NCI-H1930 (cell line): Measurements from ENCODE around the gene CDV3.

Experiments
- DNase-seq, 2 experiments: peaks; one replicate each; lab custom pipeline; 2025; lab: John Stamatoyannopoulos, UW

The CDV3 gene

DNA sequence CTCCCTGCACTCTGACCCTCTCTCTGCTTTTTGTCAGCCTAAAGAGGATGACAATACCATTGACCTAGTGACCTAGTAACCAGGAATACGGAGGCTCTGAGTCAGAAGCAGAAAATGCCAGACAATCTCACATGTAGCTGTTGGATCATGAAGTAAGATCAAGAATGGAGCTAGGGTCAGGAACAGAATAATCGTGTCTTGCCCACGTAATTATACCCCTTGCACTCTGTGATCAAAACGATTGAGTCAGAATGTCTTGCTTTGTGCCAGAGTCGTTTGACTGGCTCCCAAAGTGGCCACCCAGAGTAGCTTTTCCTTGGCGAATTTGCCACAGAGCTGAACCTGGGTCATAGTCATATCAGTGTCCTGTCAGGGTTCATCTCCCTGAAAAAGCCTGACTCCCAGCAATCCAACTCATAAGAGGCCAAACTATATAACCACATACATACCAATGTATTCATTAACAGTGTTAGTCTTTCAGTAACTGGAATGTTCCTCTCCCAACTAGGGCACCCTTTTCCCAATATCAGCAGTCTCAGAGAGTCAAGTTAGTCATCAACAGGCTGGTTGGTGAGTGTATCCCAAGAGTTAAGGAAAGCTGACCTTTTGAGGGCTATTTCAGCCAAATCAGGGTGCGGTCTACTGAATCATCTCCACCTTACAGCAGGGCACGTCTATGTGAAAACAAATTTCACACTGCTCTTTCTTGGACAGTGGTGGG is 5.0 kb upstream of the CDV3 start:
- DNase-seq, result no peak

- no peak for DNase-seq
Observed at GRCh38 chr3:133570139-133570936, 3.1 kb upstream of the CDV3 start.

DNA sequence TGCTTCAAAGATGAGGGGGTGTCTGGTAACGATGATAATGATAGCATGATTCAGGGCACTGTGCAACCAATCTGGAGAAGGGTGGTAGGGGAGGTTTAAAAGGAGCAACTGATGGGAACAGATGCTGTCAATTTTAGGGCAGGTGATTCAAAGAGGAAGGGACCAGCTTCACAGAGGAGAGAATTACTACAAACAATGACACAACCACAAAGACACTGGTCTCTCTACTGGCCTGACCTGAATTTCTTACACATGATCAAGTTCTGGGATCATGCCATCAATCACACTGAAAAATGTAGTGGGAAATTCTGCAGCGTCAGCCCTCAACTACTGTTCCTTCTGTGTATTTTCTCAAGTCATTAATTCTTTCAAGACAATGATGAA is 2.6 kb upstream of the CDV3 start:
- DNase-seq, result no peak

DNA sequence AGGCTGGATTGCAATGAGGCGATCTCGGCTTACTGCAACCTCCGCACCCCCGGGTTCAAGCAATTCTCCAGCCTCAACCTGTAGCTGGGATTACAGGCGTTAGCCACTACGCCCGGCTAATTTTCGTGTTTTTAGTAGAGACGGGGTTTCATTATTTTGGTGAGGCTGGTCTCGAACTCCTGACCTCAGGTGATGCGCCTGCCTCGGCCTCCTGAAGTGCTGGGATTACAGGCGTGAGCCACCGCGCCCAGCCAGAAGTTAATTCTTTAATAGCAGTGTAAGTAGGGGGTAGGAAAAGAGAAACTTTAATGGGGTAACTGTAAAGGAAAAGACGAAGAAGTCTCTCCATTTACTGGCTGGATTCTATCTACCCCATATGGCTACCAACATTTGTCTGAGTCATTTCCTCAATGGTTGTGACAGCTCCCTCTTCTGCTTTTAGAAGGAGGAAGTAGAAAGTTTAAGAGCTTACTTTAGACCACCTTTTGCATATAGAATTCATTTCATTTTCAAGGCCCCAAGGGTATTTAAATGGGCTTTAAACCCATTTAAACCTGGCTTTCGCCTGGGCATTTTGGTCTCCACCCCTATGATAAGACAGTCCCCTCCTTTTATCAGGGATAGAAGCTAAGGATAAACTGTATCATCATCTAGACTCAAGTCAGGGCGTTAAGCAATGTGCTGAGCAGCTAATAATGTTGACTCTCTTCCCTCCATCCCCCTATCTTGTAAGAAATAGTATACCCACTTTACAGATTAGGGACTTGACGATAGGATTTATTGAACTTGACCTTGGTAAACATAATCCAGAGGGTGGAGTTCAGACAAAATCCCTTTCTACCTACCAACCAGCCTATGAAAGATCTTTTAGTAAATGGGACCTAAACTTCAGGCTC is 1.1 kb upstream of the CDV3 start:
- DNase-seq, result no peak

DNA sequence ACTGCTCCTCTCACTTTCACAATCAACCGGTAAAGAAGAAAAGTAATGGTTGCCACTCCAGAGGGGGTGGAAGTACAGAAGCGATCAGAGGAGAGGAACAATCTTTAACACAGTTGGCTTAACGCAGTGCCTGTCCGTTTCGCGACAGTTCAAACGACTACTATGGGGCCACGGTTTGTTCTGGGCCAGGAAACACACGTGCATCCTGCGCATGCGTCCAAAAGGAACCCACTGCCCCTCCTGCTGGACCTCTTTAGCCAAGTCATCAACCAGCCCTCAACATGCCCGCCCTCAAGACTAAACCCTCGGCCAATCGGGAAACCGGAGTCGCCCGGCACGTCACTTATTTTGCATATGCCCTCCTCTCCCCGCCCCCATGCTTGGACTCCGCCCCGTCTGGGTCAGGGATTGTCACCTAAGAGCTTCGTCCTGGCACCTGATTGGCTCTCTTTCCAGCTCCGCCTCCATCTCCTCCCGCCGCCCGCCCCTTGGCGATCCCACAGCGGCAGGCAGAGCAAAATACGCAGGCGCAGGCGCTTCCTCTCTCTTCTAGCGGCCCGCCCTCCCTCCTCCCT is 345 bp upstream of the CDV3 start:
- DNase-seq, result no peak

DNA sequence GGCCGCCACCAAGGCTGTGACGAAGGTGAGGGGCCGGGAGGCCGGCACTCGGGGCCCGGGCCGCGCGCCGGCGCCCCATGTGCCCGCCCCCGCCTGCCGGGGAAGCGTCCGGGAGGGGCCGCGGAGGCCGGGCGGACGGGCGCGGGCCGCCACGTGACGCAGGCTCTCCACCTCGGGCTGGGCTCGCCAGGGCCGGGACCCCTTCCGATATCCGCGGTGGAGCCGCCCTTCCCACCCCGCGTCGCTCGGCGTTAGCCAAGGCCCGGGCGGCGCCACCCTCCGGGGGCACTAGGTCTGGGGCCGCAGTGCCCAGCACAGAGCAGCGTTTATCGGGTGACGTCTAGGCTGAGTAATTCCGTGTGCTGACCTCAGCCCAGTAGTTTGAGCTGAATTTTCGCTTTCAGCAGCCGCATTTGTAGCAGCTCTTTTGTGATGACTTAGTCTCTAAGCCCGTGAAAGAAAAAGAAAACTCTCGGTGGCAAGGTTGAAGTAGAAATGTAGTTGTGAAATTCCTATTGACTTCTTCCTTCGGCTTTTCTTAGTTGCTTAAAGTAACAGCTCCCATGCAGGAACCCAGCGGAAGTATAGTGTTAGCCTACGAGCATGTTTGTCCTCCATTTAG is 885 bp downstream of the CDV3 start:
- no peak for DNase-seq

DNA sequence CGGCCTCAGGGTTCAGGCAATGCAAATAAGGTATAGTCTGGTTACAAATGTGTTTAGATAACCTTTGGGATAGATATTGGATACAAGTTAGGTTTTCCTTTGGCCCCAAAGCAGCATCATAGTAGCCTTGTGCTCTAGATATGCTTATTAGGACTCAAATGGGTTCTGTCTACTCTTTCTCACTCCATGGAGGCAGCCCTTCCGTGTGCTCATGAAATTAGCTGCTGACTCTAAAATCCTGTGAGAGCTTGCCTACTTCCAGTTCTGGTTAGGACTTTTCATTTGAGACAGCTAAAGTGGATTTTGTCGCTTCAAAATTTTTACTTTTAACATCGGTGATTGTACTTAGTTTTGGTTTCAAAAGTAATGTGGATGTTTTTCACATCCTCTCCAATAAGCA is 1.6 kb downstream of the CDV3 start:
- DNase-seq, result no peak

- DNase-seq, result no peak
Observed at GRCh38 chr3:133576169-133576568, 2.7 kb downstream of the CDV3 start.

GRCh38 chr3:133578548-133579191 is 5.2 kb downstream of the CDV3 start:
- DNase-seq, result no peak

DNA sequence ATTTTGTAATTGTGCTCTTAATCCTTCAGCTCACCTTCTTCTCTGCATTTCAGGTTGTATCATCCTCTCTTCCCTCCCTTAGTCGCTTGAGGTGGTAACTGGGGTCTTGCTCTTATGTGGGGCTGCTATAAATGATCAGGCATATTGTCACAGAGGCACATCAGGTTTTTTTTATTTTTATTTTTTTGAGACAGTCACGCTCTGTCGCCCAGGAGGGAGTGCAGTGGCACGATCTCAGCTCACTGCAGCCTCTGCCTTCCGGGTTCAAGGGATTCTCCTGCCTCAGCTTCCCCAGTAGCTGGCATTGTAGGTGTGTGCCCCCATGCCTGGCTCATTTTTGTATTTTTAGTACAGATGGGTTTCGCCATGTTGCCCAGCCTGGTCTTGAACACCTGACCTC is 9.9 kb downstream of the CDV3 start:
- no peak for DNase-seq

DNA sequence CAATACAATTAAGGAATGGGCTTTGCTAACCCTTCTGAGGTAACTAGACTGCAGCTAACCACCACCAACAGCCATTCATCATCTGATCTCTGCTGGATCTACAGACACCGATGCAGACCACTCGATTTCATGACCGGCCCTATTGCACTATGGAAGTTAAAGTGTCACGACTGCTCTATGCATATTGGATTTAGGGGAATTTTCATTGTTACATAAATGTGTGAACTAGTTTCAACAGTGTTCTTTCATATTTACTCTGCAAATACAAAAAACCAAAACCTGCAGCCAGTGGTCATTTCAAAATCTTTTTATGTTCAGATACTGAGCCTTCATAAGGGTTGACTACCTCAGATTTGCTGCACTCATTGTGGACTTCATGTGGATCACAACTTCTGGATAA is 14.5 kb downstream of the CDV3 start:
- no peak for DNase-seq

DNA sequence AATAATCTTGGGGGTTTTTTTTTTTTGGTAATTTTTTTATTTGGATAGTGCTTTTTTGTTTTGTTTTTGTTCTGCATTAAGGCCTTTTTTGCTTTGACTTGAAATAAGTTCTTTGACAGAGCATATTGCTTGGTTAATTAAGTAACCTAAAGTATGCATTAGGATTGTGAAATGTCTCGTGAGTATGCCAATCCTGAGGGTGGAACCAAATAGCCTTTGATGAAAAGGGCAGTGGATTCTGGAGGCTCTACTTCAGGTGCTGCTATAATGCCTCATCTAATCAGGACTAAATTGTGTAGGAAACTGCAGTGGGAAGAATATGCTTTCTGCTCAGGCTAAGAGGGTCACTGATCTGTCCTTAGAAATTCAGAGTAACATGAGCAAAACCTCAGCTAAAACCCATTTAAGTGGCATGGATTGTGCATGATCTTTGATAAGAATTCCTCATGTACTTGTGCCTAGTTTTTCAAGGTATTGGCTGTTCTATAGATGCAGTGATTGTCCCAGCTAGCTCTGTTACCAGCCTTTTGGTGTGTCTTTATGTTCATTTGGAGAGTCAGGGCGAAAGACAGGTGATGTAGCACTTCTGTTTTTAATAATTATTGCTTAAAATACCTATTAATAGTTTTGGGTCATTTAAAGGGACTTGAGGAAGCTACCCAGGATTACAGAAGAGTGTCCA is 15.4 kb downstream of the CDV3 start:
- no peak for DNase-seq

DNA sequence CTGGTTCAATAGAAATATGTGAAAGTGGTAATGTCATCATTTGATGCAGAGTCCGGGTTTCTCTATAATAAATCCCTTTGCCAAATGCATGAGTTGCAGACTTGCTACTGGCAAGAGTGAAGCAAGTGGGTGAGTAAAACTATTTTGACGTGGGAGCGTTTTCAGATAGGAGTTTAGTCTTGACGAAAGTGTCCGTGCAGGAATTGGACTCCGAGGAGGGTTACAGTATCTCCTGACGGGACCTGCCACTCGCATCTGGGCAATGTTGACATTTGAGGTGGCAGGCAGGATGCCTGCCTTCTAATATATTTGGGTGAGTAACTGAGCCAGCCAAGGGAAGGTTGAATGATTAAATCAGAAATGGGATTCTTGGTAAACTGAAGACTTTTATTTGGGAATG is 16.0 kb downstream of the CDV3 start:
- no peak for DNase-seq

DNA sequence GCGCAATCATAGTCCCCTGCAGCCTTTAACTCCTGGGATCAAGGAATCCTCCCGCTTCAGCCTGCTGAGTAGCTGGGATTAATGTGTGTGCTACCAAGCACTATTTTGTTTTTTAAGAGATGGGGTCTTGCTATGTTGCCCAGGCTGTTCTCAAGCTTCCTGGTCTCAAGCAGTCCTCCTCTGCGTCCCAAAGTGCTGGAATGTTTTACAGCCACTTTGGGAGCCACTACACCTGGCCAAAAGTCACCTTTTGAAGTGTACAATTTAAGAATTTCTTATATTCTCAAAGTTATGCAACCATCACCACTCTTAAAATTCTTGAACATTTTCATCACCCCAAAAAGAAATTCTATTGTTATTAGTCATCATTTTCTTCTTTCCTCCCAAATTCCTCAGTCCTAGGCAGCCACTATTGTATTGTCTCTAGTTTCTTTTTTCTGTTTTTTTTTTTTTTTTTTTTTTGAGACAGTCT is 17.8 kb downstream of the CDV3 start:
- no peak for DNase-seq

DNA sequence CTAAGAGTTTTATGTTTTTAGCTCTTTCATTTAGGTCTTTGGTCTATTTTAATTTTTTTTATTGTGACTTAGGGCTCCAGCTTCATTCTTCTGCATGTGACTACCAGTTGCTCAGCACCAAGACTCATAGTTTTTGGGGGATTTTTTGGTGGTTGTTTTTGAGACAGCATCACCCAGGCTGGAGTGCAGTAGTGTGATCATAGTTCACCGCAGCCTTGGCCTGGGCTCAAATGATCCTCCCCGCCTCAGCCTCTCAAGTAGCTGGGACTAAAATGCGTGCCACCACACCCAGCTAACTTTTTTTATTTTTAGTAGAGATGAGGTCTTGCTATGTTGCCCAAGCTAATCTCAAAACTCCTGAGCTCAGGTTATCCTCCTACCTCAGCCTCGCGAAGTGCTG is 19.4 kb downstream of the CDV3 start:
- no peak for DNase-seq

GRCh38 chr3:133593243-133593642 is 19.8 kb downstream of the CDV3 start:
- DNase-seq, result no peak

DNA sequence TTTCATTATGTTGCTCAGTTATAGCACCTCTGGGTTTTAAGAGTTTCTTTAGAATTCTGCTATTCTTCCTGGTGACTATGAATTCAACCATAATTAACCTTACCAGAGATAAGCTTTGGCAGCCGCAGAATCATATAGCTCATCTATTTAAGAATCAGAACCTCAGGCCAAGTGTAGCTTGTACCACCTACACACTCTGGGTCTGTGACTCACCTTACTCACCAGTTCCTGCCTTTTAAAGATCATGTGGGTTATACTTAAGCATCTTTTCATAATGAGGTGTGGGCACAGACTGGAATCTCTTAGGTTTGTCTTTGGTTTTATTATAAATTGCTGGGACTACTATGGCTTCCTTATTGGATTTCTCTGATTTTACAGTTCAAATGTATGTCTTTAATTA is 21.9 kb downstream of the CDV3 start:
- no peak for DNase-seq

- DNase-seq, result no peak
Observed at GRCh38 chr3:133598405-133598804, 24.9 kb downstream of the CDV3 start.

DNA sequence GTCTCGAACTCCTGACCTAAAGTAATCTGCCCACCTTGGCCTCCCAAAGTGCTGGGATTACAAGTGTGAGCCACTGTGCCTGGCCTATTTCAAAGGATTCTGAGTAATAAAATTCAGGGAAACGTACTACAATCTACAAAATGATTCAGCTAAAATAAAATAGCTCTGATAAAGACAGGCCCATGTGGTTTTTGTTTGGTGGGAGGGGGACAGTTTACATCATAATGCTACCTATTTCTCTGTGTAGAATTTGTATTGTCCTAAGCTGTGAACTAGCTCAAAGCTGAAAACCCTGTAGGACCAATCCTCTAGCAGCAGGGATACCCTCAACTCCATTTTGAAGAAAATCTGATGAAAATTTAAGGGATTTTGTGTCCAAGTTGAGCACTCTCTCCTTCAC is 25.8 kb downstream of the CDV3 start:
- DNase-seq, result no peak

DNA sequence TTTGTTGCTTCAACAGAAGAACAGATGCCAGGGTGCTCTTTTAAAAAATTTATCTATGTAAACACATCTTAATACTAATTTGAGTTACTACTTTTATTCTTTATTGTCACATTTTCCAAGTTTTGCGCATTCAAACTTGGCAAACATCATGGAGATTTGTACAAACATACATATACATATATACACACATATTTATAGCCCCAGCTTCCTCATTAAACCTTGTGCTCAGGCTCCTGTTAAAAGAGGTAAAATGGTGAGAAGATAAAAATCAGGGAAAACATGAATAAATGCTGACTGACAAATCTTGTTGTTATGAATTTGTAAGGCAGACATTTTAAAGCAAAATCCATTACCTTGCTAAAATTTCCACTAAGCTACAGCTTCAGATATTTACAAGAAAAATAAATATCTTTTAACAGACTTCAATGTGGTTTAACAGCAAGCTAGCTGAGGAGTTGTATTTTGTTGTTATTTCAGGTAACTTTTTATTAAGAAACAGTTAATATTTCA is 27.1 kb downstream of the CDV3 start:
- no peak for DNase-seq
